HepG2 (cell line): ENCODE data around the gene PDE4D.

Experiments
- ATF1 ChIP-seq: IDR thresholded peaks from 2 replicates; pipeline ENCODE4 v1.6.1; 2016; ENCODE audit warnings: mild to moderate bottlenecking, control low read depth
- CBFB ChIP-seq: sonication (generic); formaldehyde crosslinking; IDR thresholded peaks from 2 replicates; pipeline ENCODE4 v1.4.0; 2020; ENCODE audit warnings: missing genetic modification reagents
- CTCF ChIP-seq: sonication (generic); formaldehyde crosslinking; IDR thresholded peaks from 2 replicates; pipeline ENCODE4 v1.5.0; 2020; ENCODE audit warnings: mild to moderate bottlenecking, missing genetic modification reagents, moderate library complexity
- HDAC1 ChIP-seq: sonication (generic); formaldehyde crosslinking; IDR thresholded peaks from 2 replicates; pipeline ENCODE4 v1.5.1; 2020; ENCODE audit warnings: mild to moderate bottlenecking, missing genetic modification reagents
- HMGA1 ChIP-seq: sonication (generic); formaldehyde crosslinking; conservative IDR thresholded peaks from 2 replicates; pipeline ENCODE4 v1.4.0; 2020; ENCODE audit warnings: missing genetic modification reagents
- NR2F1 ChIP-seq, 2 experiments: fragments of 450-650 bp in 1 of 2; formaldehyde crosslinking in 1 of 2; IDR thresholded peaks; 2 replicates each; pipeline versions ENCODE4 v1.5.0 to v1.6.1; 2016 to 2020; ENCODE audit warnings: mild to moderate bottlenecking in 1 of 2, missing compliant biosample characterization in 1 of 2, missing genetic modification reagents in 1 of 2, moderate library complexity in 1 of 2
- RBM22 ChIP-seq: fragments of 200-400 bp; formaldehyde crosslinking; optimal IDR thresholded peaks from 2 replicates; pipeline ENCODE3; 2017; ENCODE audit warnings: mild to moderate bottlenecking, low read length, moderate library complexity
- SALL1 ChIP-seq: sonication (generic); formaldehyde crosslinking; IDR thresholded peaks from 2 replicates; pipeline ENCODE4 v1.8.0; 2022; ENCODE audit warnings: mild to moderate bottlenecking, missing genetic modification reagents
- SMC3 ChIP-seq: IDR thresholded peaks from 2 replicates; pipeline ENCODE4 v1.6.1; 2011; ENCODE audit warnings: low read length, improper control_type of control experiment
- ZBTB44 ChIP-seq: sonication (generic); formaldehyde crosslinking; IDR thresholded peaks from 2 replicates; pipeline ENCODE4 v1.4.0; 2020; ENCODE audit warnings: missing genetic modification reagents
- ZMAT5 ChIP-seq: sonication (generic); formaldehyde crosslinking; IDR thresholded peaks from 2 replicates; pipeline ENCODE4 v1.5.0; 2020; ENCODE audit warnings: mild to moderate bottlenecking, low read depth, missing genetic modification reagents, borderline replicate concordance
- ZNF572 ChIP-seq: sonication (generic); formaldehyde crosslinking; IDR thresholded peaks from 2 replicates; pipeline ENCODE4 v1.5.1; 2020; ENCODE audit warnings: mild to moderate bottlenecking, missing genetic modification reagents
- ZNF607 ChIP-seq: sonication (generic); formaldehyde crosslinking; IDR thresholded peaks from 2 replicates; pipeline ENCODE4 v1.5.1; 2020; ENCODE audit warnings: missing genetic modification reagents, mild to moderate bottlenecking, borderline replicate concordance
- ZNF780A ChIP-seq: sonication (generic); formaldehyde crosslinking; IDR thresholded peaks from 2 replicates; pipeline ENCODE4 v1.8.0; 2022; ENCODE audit warnings: mild to moderate bottlenecking, missing genetic modification reagents, moderate library complexity

GRCh38 chr5:59738024-59738423 is 155.5 kb downstream of the PDE4D start:
- TF ChIP-seq CTCF (CRISPR knock-in tag) (no peak), RBM22 (no peak), ZMAT5 (CRISPR knock-in tag) (no peak), ZNF607 (CRISPR knock-in tag) (no peak), NR2F1 (CRISPR knock-in tag; IDR thresholded peaks at IDR 0.05) (no peak), SALL1 (CRISPR knock-in tag) (no peak), HDAC1 (CRISPR knock-in tag) (no peak), ZBTB44 (CRISPR knock-in tag) (no peak), ZNF780A (CRISPR knock-in tag) (no peak), SMC3 (no peak), ZNF572 (CRISPR knock-in tag) (no peak), ATF1 (CRISPR knock-in tag) (no peak), CBFB (CRISPR knock-in tag) (no peak), HMGA1 (no peak)
